ENCODE data around the gene SMYD3.

The SMYD3 gene

GRCh38 chr1:246292571-246292970 lies 214.5 kb downstream of the SMYD3 start:
- Histone ChIP-seq H3K27me3 (replicated peaks; ENCODE audit: control insufficient read depth, insufficient read depth, low read length) (no peaks in the 10 kb centered on the region), H3K36me3 (ENCODE audit: control insufficient read depth, insufficient read depth, low read length) (no peaks in the 10 kb centered on the region), H3K4me3 (replicated peaks; ENCODE audit: low read depth, low read length) (no peak overlapping the region)
- DNase-seq (ENCODE audit: extremely low read depth, insufficient read length), result no peak
- TF ChIP-seq CTCF (IDR thresholded peaks at IDR 0.05; ENCODE audit: insufficient read depth, low read length, poor library complexity, severe bottlenecking), result no peak

- Histone ChIP-seq H3K4me3 (replicated peaks; ENCODE audit: low read depth, low read length) (no peak overlapping the region), H3K27me3 (replicated peaks; ENCODE audit: control insufficient read depth, insufficient read depth, low read length) (no peaks in the 10 kb centered on the region), H3K36me3 (ENCODE audit: control insufficient read depth, insufficient read depth, low read length) (no peaks in the 10 kb centered on the region)
- no peak for DNase-seq (ENCODE audit: extremely low read depth, insufficient read length)
- no peak for TF ChIP-seq CTCF (IDR thresholded peaks at IDR 0.05; ENCODE audit: insufficient read depth, low read length, poor library complexity, severe bottlenecking)
These were observed 216.0 kb downstream of the SMYD3 start for GRCh38 chr1:246291127-246291526.

GRCh38 chr1:246283771-246284410 lies 223.2 kb downstream of the SMYD3 start:
- Histone ChIP-seq H3K27me3 (replicated peaks; ENCODE audit: control insufficient read depth, insufficient read depth, low read length) (no peaks in the 10 kb centered on the region), H3K36me3 (ENCODE audit: control insufficient read depth, insufficient read depth, low read length) (no peaks in the 10 kb centered on the region), H3K4me3 (replicated peaks; ENCODE audit: low read depth, low read length) (no peak overlapping the region)
- DNase-seq (ENCODE audit: extremely low read depth, insufficient read length), result no peak
- no peak for TF ChIP-seq CTCF (IDR thresholded peaks at IDR 0.05; ENCODE audit: insufficient read depth, low read length, poor library complexity, severe bottlenecking)

- Histone ChIP-seq H3K36me3 (ENCODE audit: control insufficient read depth, insufficient read depth, low read length) (no peaks in the 10 kb centered on the region), H3K4me3 (replicated peaks; ENCODE audit: low read depth, low read length) (no peak overlapping the region), H3K27me3 (replicated peaks; ENCODE audit: control insufficient read depth, insufficient read depth, low read length) (no peaks in the 10 kb centered on the region)
- DNase-seq (ENCODE audit: extremely low read depth, insufficient read length), result no peak
- TF ChIP-seq CTCF (IDR thresholded peaks at IDR 0.05; ENCODE audit: insufficient read depth, low read length, poor library complexity, severe bottlenecking), result no peak
These were observed 225.4 kb downstream of the SMYD3 start for GRCh38 chr1:246281639-246282038.

GRCh38 chr1:246281195-246281594 lies 225.9 kb downstream of the SMYD3 start:
- no peak for TF ChIP-seq CTCF (IDR thresholded peaks at IDR 0.05; ENCODE audit: insufficient read depth, low read length, poor library complexity, severe bottlenecking)
- H3K27me3 ChIP-seq (replicated peaks; ENCODE audit: control insufficient read depth, insufficient read depth, low read length), result no peaks in the 10 kb centered on the region
- no peak for DNase-seq (ENCODE audit: extremely low read depth, insufficient read length)
- H3K36me3 ChIP-seq (ENCODE audit: control insufficient read depth, insufficient read depth, low read length), result no peaks in the 10 kb centered on the region
- H3K4me3 ChIP-seq (replicated peaks; ENCODE audit: low read depth, low read length), result no peak overlapping the region

- no peak for DNase-seq (ENCODE audit: extremely low read depth, insufficient read length)
- H3K36me3 ChIP-seq (ENCODE audit: control insufficient read depth, insufficient read depth, low read length), result no peaks in the 10 kb centered on the region
- no peaks in the 10 kb centered on the region for H3K27me3 ChIP-seq (replicated peaks; ENCODE audit: control insufficient read depth, insufficient read depth, low read length)
- no peak overlapping the region for H3K4me3 ChIP-seq (replicated peaks; ENCODE audit: low read depth, low read length)
- TF ChIP-seq CTCF (IDR thresholded peaks at IDR 0.05; ENCODE audit: insufficient read depth, low read length, poor library complexity, severe bottlenecking), result peak; percentile 28
These were observed 226.5 kb downstream of the SMYD3 start for GRCh38 chr1:246280551-246280950.

Data from GM06990 (cell line).